GM18861 (cell line): ENCODE measurements around the gene PPIE.

ENCODE experiments used
- ATAC-seq: cut with Tn5 transposase; IDR thresholded peaks from one replicate; pipeline ENCODE4 v1.9.1; 2021; ENCODE audit not compliant: unreplicated experiment

Gene PPIE

GRCh38 chr1:39720094-39720999, 18.3 kb upstream of the PPIE start:
- ATAC-seq, result no peak

- no peak for ATAC-seq
These were observed 17.0 kb upstream of the PPIE start for GRCh38 chr1:39721664-39722063.

- ATAC-seq, result no peak
These were observed 16.2 kb upstream of the PPIE start for GRCh38 chr1:39722495-39722894.

- no peak for ATAC-seq
These were observed 12.1 kb upstream of the PPIE start for GRCh38 chr1:39726600-39726999.

GRCh38 chr1:39727221-39727931, 11.3 kb upstream of the PPIE start:
- ATAC-seq, result peak; percentile 69

GRCh38 chr1:39727932-39728317, 10.8 kb upstream of the PPIE start:
- no peak for ATAC-seq

- ATAC-seq, result no peak
These were observed 9.7 kb upstream of the PPIE start for GRCh38 chr1:39729030-39729429.

GRCh38 chr1:39729842-39730241, 8.8 kb upstream of the PPIE start:
- ATAC-seq, result no peak

DNA sequence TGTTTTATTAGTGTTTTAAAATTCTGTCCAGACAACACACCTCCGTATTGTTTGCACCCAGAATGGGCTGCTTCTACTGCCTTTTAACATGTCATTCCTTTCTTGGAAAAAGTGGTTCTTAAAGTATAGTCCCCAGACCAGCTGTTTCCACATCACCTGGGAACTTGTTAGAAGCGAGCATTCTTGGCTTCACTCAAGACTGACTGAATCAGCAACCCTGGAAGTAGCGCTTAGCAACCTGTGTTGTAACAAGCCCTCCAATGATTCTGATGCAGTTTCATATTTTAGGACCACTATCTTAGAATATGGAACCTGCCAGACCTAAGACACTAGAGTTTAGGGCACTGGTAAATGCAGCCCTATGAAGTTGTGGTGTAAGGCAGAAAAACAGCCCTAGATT, 6.0 kb upstream of the PPIE start:
- ATAC-seq, result no peak

- ATAC-seq, result no peak
These were observed 5.5 kb upstream of the PPIE start for GRCh38 chr1:39733161-39733560.

- no peak for ATAC-seq
These were observed 3.0 kb upstream of the PPIE start for GRCh38 chr1:39735731-39736130.

- no peak for ATAC-seq
These were observed 1.0 kb upstream of the PPIE start for GRCh38 chr1:39737546-39738169.

DNA sequence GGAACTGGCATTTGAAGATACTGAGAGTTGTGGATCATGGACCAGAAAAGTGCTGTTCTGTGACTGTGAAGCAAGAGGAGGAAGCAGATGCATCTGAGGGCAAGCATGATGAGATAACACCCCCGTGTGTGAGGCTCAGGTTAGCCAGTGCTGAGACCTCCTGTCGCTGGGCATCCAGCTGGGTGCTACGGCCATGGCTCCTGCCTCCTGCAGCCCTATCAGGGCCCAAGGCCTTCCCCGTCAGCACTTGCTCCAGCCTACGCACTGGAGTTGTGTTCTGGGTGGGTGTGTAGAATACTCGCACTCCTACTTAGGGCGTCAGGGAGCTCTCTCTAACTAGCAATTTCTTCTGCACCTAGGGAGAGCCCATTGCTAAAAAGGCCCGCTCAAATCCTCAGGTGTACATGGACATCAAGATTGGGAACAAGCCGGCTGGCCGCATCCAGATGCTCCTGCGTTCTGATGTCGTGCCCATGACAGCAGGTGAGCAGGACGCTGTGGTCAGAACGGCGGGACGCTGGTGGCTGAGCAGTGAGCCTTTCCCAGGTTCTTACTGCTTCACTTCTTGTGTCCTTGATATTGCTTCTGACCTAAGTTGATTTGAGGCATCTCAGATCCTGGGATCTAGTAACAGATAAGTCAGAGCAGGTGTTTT, 6.5 kb downstream of the PPIE start:
- ATAC-seq, result no peak

DNA sequence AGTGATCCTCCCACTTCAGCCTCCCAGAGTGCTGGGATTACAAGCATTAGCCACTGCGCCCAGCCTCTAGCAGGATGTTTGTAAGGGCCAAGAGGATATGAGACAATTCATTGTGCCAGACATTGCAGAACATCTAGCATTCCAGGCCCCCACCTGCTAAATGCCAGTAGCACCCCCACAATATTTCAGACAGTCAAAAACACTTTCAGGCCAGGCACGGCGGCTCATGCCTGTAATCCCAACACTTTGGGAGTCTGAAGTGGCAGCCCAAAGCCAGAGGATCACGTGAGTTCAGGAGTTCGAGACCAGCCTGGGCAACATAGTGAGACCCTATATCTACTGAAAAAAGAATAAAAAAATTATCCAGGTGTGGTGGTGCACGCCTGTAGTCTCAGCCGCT, 12.9 kb downstream of the PPIE start:
- ATAC-seq, result no peak

- ATAC-seq, result no peak
These were observed 14.0 kb downstream of the PPIE start for GRCh38 chr1:39752703-39753102.

DNA sequence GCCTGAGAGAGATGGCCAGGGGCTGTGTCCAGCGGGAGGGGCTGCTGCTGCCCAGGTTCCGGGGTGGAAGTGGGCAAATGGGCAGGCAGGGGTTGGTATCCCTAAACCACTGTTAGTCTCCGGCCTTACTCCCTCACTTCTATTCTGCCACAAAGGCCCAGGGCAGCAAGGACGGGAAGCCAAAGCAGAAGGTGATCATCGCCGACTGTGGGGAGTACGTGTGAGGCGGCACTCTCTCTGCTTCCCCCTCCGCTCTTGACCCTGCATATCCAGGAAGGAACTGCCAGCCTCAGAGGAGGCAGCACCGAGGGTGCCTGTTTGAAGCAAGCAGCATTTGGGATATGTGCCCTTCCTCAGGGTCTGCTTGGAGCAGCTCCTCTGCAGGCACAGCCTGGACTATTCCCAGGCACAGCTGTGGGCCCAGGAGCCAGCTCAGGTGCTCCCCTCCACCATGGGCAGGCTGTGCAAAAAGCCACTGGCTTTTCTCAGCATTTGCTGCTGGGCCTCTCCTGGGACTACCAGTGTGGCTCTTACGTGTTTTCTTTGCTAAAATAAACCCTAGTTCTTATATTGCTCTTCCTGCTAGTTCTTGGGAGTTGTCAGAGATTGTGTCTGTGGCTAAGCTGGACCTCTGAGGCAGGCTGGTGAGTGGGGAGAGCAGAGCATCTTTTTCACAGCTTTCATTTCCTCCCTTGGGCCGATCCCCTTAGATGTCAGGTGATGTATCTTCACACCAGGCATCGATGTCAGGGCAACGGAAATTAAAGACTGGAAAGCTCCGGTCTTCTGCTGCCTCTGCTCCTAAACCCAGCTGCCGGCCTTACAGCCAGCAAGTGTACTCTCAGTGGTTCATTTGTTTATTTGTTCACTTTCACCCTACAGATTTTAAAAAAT, 14.7 kb downstream of the PPIE start:
- ATAC-seq, result no peak

GRCh38 chr1:39754026-39754570, 15.4 kb downstream of the PPIE start:
- ATAC-seq, result no peak

- ATAC-seq, result no peak
These were observed 16.3 kb downstream of the PPIE start for GRCh38 chr1:39754906-39755504.

- no peak for ATAC-seq
These were observed 17.4 kb downstream of the PPIE start for GRCh38 chr1:39755965-39756659.
